ENCODE measurements around the gene RACK1.

DNA sequence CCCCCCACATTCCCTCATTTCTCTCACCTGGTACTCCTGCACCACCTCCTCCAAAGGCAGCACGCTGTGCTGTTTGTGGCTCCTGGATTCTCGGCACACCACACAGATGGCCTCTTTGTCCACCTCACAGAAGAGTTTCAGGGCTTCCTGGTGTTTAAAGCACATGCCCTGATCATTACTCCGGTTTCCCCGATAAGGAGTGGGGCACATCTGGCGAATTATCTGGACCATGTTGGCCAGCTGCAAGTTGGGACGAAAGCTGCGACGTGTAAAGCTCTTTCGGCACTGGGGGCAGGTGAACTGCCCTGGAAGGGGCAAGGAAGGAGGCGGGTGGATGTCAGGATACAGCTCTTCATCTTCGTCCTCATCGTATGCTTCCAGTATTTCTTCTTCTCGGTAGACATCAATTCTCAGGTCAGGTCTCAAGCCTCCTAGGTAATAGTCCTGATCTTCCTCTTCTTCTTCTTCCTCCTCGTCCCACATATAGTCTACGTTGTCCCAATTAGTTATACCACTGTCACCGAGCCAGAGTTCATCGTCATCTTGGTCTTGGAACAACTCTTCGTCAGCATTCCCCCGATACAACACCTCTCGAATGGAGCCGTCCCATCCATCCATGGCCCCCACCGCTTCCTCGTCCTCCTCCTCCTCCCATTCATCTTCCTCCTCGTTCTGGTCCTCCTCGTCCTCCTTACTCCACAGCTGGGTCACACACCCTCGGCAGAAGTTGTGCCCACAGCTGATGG, 16.4 kb upstream of the RACK1 start:
- TF ChIP-seq, protein P1, sequence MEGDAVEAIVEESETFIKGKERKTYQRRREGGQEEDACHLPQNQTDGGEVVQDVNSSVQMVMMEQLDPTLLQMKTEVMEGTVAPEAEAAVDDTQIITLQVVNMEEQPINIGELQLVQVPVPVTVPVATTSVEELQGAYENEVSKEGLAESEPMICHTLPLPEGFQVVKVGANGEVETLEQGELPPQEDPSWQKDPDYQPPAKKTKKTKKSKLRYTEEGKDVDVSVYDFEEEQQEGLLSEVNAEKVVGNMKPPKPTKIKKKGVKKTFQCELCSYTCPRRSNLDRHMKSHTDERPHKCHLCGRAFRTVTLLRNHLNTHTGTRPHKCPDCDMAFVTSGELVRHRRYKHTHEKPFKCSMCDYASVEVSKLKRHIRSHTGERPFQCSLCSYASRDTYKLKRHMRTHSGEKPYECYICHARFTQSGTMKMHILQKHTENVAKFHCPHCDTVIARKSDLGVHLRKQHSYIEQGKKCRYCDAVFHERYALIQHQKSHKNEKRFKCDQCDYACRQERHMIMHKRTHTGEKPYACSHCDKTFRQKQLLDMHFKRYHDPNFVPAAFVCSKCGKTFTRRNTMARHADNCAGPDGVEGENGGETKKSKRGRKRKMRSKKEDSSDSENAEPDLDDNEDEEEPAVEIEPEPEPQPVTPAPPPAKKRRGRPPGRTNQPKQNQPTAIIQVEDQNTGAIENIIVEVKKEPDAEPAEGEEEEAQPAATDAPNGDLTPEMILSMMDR (IDR thresholded peaks at IDR 0.05): no peak
- TF ChIP-seq POLR2A (IDR thresholded peaks at IDR 0.05): no peak

Measured in uterus (tissue), 2 donors.